HepG2 (cell line): ENCODE results near the gene SH3BGRL2. TPM values are rescaled to one million over a fixed set of nuclear protein-coding genes. Genes with fewer than 3 reads are reported as not detected.

Experiments
- ATAC-seq: fragments of 200-7000 bp; cut with Tn5 transposase; 3 replicates; pipeline ENCODE4 v1.9.1; 2020; ENCODE audit warnings: mild to moderate bottlenecking, moderate library complexity
- BruUV-seq: library from RNA; stranded (reverse); fragments of 400-500 nt; replicated peaks from 2 replicates; lab custom pipeline; 2021; lab: Mats Ljungman, UMichigan
- CTCF ChIA-PET: fragments of 300-600 bp; formaldehyde crosslinking; extraction: SDS; loops from one replicate; lab custom pipeline; 2021; ENCODE audit warnings: low total read pairs, inconsistent platforms, low intra/inter-chr PET ratio; lab: Yijun Ruan, JAX
- POLR2A ChIA-PET: fragments of 350-600 bp; sonication (Branson Sonifier 250); formaldehyde crosslinking; loops from one replicate; lab custom pipeline; 2020; ENCODE audit warnings: antibody characterized with exemption, inconsistent platforms; lab: Yijun Ruan, JAX
- DNase-seq: peaks from one replicate; pipeline ENCODE4 v3.0.0-alpha.2; 2015; ENCODE audit warnings: low spot score
- FAIRE-seq: peaks from 3 replicates; lab custom pipeline; 2011; peaks lifted over from hg19 to GRCh38; lab: Jason Lieb, UNC
- H2AFZ ChIP-seq: one replicate; pipeline ENCODE4 v1.6.1; 2011; ENCODE audit warnings: low read length, inconsistent platforms
- H3K27ac ChIP-seq: fragments of 300-600 bp; 3 replicates; pipeline ENCODE4 v1.8.0; 2011; ENCODE audit warnings: mixed run types, mild to moderate bottlenecking, mixed read lengths, low read length, inconsistent platforms; ENCODE audit not compliant: insufficient read depth; ENCODE audit errors: extremely low read length
- H3K27me3 ChIP-seq, 2 experiments: fragments of 200-600 bp in 1 of 2; 2 replicates in 1 of 2; 3 replicates in 1 of 2; pipeline versions ENCODE4 v1.6.0 to v1.8.0; 2011; ENCODE audit warnings: low read length in 2 of 2, mild to moderate bottlenecking in 2 of 2, moderate library complexity in 2 of 2, inconsistent platforms in 1 of 2; ENCODE audit not compliant: insufficient read depth in 2 of 2, control insufficient read depth in 1 of 2
- H3K36me3 ChIP-seq, 2 experiments: fragments of 200-600 bp in 1 of 2; replicated peaks in 1 of 2; 2 replicates in 1 of 2; 3 replicates in 1 of 2; pipeline versions ENCODE4 v1.5.1 to v1.8.0; 2011; ENCODE audit warnings: low read length in 2 of 2, inconsistent platforms in 1 of 2; ENCODE audit not compliant: insufficient read depth in 2 of 2, control insufficient read depth in 1 of 2
- H3K4me1 ChIP-seq: 2 replicates; pipeline ENCODE4 v1.5.1; 2012; ENCODE audit warnings: low read length, inconsistent platforms; ENCODE audit not compliant: insufficient read depth
- H3K4me2 ChIP-seq: 2 replicates; pipeline ENCODE4 v1.6.0; 2011; ENCODE audit warnings: low read depth, low read length, inconsistent platforms
- H3K4me3 ChIP-seq, 3 experiments: fragments of 200-600 bp in 1 of 3; sonication (generic), shearing (Covaris generic) in 1 of 3; replicated peaks in 1 of 3; 2 replicates each; pipeline ENCODE4 v1.5.1; 2011 to 2016; ENCODE audit warnings: low read length in 3 of 3, inconsistent platforms in 2 of 3, low read depth in 2 of 3, mild to moderate bottlenecking in 2 of 3, control low read depth in 1 of 3, mixed read lengths in 1 of 3; ENCODE audit not compliant: insufficient read depth in 1 of 3
- H3K79me2 ChIP-seq: one replicate; pipeline ENCODE4 v1.6.1; 2011; ENCODE audit warnings: low read length, inconsistent platforms; ENCODE audit not compliant: insufficient read depth
- H3K9ac ChIP-seq: 2 replicates; pipeline ENCODE4 v1.6.0; 2011; ENCODE audit warnings: mild to moderate bottlenecking, low read depth, low read length, inconsistent platforms; ENCODE audit not compliant: insufficient read depth
- H3K9me3 ChIP-seq: 2 replicates; pipeline ENCODE4 v1.5.1; 2012; ENCODE audit warnings: mild to moderate bottlenecking, low read length
- H4K20me1 ChIP-seq: 2 replicates; pipeline ENCODE4 v1.6.0; 2011; ENCODE audit warnings: inconsistent platforms, mild to moderate bottlenecking, low read length, moderate library complexity; ENCODE audit not compliant: insufficient read depth
- AGO2 ChIP-seq: fragments of 200-400 bp; formaldehyde crosslinking; optimal IDR thresholded peaks from 2 replicates; pipeline ENCODE3; 2017; ENCODE audit warnings: mild to moderate bottlenecking, low read depth, low read length, moderate library complexity
- DNMT3B ChIP-seq: conservative IDR thresholded peaks from 2 replicates; pipeline ENCODE4 v1.6.1; 2016; ENCODE audit warnings: missing biosample characterization, control low read depth
- NR2F2 ChIP-seq: IDR thresholded peaks from 2 replicates; pipeline ENCODE4 v1.6.1; 2012; ENCODE audit warnings: low read depth, inconsistent platforms, borderline replicate concordance
- SIX1 ChIP-seq: sonication (generic); formaldehyde crosslinking; IDR thresholded peaks from 2 replicates; pipeline ENCODE4 v1.4.0; 2020; ENCODE audit warnings: missing genetic modification reagents, borderline replicate concordance
- ZBTB21 ChIP-seq: sonication (generic); formaldehyde crosslinking; IDR thresholded peaks from 2 replicates; pipeline ENCODE4 v1.4.0; 2020; ENCODE audit warnings: missing genetic modification reagents
- ZNF264 ChIP-seq: sonication (generic); formaldehyde crosslinking; IDR thresholded peaks from 2 replicates; pipeline ENCODE4 v1.4.0; 2020; ENCODE audit warnings: missing genetic modification reagents
- ZNF550 ChIP-seq: sonication (generic); formaldehyde crosslinking; IDR thresholded peaks from 2 replicates; pipeline ENCODE4 v1.4.0; 2020; ENCODE audit warnings: mild to moderate bottlenecking, missing genetic modification reagents, borderline replicate concordance
- ZNF570 ChIP-seq: sonication (generic); formaldehyde crosslinking; IDR thresholded peaks from 2 replicates; pipeline ENCODE4 v1.4.0; 2020; ENCODE audit warnings: mild to moderate bottlenecking, missing genetic modification reagents, borderline replicate concordance
- ZNF883 ChIP-seq: sonication (generic); formaldehyde crosslinking; IDR thresholded peaks from 2 replicates; pipeline ENCODE4 v1.5.1; 2020; ENCODE audit warnings: mild to moderate bottlenecking, missing genetic modification reagents; ENCODE audit errors: not compliant biosample characterization
- WGBS: methylation state at CpG from one replicate; pipeline ENCODE4 v1.1.6; 2017; ENCODE audit warnings: low lambda C conversion rate; 5-methylcytosine and 5-hydroxymethylcytosine counted together
- in situ Hi-C: cut with HindIII; loops from 2 replicates; pipeline ENCODE4 v1.10.0; 2017; ENCODE audit warnings: low pct_unique_long_range_greater_than_20kb; ENCODE audit not compliant: extremely low pct_ligation_motif_present
- intact Hi-C: fragments of 100-400 bp; cut with micrococcal nuclease; formaldehyde crosslinking; loops from one replicate; pipeline ENCODE4 v1.10.0; 2022; ENCODE audit not compliant: unreplicated experiment
- polyA plus RNA-seq, 8 experiments: library from polyadenylated mRNA; depleted of rRNA in 3 of 8; stranded (reverse) in 7 of 8; unstranded in 1 of 8; fragments of >200 nt; fragmentation: Illumina TruSeq in 4 of 8; extraction: Trizol in 4 of 8; gene quantifications; 2 replicates each; pipeline versions ENCODE4 v1.2.1 to v1.2.3, GENCODE V29; 2011 to 2016; ENCODE audit warnings: low read depth in 4 of 8, missing spikeins in 1 of 8, mixed read lengths in 1 of 8; ENCODE audit not compliant: insufficient read depth in 1 of 8
- total RNA-seq, 5 experiments: library from RNA; depleted of rRNA; stranded (reverse); fragments of >200 nt; fragmentation: Illumina TruSeq; extraction: Trizol; gene quantifications; 2 replicates each; pipeline ENCODE4 v1.2.3, GENCODE V29; 2016; ENCODE audit warnings: low read depth in 1 of 5
- TF ChIP-seq, protein P1 (sequence below): sonication (generic); formaldehyde crosslinking; IDR thresholded peaks from 2 replicates; pipeline ENCODE4 v1.4.0; 2020; ENCODE audit warnings: missing genetic modification reagents
- TF ChIP-seq, protein P2 (sequence below): sonication (generic); formaldehyde crosslinking; IDR thresholded peaks from 2 replicates; pipeline ENCODE4 v1.5.0; 2020; ENCODE audit warnings: missing genetic modification reagents
- TF ChIP-seq, protein P3 (sequence below): sonication (generic); formaldehyde crosslinking; IDR thresholded peaks from 2 replicates; pipeline ENCODE4 v1.9.0; 2021; ENCODE audit warnings: missing genetic modification reagents, mild to moderate bottlenecking, borderline replicate concordance
- TF ChIP-seq, protein P4 (sequence below): sonication (generic); formaldehyde crosslinking; IDR thresholded peaks from 2 replicates; pipeline ENCODE4 v1.5.0; 2020; ENCODE audit warnings: mild to moderate bottlenecking, missing genetic modification reagents, borderline replicate concordance

SH3BGRL2 gene
- total and polyA plus RNA-seq, 2 of the 13 experiments (the other 11 are each of a cell fraction or from before 2014, with no cell fraction given): 10.9 to 28.8 TPM

DNA sequence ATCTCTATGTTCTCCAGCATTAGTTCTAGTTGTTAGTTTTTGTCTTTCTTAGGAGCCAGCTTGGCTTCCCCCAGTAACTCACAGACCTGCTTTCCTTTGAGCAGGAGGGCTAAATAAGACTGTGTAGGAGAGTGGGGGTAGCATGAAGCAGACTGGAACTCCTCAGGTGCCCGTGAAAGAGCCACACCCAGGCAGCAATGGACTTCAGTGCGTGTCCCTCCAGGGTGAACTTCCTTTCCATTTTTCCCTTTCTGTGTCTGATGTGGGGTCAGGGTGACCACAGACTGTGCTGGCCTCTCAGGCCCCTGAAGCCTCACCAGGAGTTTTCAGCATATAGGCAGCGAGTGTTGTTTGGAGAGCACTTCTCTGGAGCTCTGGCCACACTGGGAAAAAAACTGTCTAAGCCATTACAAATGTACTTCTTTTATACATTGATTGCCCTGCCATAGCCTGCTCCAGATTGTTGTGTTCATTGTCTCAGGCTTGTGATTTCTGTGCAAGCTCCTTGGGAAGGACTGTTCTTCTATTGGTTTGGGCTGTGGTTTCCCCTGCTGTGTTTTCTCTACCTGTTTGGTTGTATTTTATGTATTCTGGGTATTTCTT, 55.7 kb downstream of the SH3BGRL2 start:
- TF ChIP-seq ZNF883 (CRISPR knock-in tag) (no peak), ZBTB21 (no peak), DNMT3B (no peak), ZNF264 (no peak), NR2F2 (no peak), ZNF570 (CRISPR knock-in tag) (no peak), SIX1 (CRISPR knock-in tag) (no peak), AGO2 (no peak), ZNF550 (CRISPR knock-in tag) (no peak)
- TF ChIP-seq, protein P1, sequence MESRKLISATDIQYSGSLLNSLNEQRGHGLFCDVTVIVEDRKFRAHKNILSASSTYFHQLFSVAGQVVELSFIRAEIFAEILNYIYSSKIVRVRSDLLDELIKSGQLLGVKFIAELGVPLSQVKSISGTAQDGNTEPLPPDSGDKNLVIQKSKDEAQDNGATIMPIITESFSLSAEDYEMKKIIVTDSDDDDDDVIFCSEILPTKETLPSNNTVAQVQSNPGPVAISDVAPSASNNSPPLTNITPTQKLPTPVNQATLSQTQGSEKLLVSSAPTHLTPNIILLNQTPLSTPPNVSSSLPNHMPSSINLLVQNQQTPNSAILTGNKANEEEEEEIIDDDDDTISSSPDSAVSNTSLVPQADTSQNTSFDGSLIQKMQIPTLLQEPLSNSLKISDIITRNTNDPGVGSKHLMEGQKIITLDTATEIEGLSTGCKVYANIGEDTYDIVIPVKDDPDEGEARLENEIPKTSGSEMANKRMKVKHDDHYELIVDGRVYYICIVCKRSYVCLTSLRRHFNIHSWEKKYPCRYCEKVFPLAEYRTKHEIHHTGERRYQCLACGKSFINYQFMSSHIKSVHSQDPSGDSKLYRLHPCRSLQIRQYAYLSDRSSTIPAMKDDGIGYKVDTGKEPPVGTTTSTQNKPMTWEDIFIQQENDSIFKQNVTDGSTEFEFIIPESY (CRISPR knock-in tag): no peak
- TF ChIP-seq, protein P2, sequence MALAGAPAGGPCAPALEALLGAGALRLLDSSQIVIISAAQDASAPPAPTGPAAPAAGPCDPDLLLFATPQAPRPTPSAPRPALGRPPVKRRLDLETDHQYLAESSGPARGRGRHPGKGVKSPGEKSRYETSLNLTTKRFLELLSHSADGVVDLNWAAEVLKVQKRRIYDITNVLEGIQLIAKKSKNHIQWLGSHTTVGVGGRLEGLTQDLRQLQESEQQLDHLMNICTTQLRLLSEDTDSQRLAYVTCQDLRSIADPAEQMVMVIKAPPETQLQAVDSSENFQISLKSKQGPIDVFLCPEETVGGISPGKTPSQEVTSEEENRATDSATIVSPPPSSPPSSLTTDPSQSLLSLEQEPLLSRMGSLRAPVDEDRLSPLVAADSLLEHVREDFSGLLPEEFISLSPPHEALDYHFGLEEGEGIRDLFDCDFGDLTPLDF (CRISPR knock-in tag): no peak
- TF ChIP-seq, protein P3, sequence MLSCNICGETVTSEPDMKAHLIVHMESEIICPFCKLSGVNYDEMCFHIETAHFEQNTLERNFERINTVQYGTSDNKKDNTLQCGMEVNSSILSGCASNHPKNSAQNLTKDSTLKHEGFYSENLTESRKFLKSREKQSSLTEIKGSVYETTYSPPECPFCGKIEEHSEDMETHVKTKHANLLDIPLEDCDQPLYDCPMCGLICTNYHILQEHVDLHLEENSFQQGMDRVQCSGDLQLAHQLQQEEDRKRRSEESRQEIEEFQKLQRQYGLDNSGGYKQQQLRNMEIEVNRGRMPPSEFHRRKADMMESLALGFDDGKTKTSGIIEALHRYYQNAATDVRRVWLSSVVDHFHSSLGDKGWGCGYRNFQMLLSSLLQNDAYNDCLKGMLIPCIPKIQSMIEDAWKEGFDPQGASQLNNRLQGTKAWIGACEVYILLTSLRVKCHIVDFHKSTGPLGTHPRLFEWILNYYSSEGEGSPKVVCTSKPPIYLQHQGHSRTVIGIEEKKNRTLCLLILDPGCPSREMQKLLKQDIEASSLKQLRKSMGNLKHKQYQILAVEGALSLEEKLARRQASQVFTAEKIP (CRISPR knock-in tag): no peak
- TF ChIP-seq, protein P4, sequence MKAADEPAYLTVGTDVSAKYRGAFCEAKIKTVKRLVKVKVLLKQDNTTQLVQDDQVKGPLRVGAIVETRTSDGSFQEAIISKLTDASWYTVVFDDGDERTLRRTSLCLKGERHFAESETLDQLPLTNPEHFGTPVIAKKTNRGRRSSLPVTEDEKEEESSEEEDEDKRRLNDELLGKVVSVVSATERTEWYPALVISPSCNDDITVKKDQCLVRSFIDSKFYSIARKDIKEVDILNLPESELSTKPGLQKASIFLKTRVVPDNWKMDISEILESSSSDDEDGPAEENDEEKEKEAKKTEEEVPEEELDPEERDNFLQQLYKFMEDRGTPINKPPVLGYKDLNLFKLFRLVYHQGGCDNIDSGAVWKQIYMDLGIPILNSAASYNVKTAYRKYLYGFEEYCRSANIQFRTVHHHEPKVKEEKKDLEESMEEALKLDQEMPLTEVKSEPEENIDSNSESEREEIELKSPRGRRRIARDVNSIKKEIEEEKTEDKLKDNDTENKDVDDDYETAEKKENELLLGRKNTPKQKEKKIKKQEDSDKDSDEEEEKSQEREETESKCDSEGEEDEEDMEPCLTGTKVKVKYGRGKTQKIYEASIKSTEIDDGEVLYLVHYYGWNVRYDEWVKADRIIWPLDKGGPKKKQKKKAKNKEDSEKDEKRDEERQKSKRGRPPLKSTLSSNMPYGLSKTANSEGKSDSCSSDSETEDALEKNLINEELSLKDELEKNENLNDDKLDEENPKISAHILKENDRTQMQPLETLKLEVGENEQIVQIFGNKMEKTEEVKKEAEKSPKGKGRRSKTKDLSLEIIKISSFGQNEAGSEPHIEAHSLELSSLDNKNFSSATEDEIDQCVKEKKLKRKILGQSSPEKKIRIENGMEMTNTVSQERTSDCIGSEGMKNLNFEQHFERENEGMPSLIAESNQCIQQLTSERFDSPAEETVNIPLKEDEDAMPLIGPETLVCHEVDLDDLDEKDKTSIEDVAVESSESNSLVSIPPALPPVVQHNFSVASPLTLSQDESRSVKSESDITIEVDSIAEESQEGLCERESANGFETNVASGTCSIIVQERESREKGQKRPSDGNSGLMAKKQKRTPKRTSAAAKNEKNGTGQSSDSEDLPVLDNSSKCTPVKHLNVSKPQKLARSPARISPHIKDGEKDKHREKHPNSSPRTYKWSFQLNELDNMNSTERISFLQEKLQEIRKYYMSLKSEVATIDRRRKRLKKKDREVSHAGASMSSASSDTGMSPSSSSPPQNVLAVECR: no peak
- no peaks in the 10 kb centered on the region for H4K20me1 ChIP-seq
- BruUV-seq: no TSS peak
- ATAC-seq: no peak
- no peak overlapping the region for H3K27ac ChIP-seq
- no peak overlapping the region for H2AFZ ChIP-seq
- CTCF ChIA-PET: no interaction called here
- intact Hi-C loops: no loop called here
- H3K79me2 ChIP-seq: peaks cover 11% of the 10 kb centered on the region
- in situ Hi-C loops: no loop called here
- FAIRE-seq: no peak
- H3K4me2 ChIP-seq: no peak overlapping the region
- no peak for DNase-seq
- POLR2A ChIA-PET: no interaction called here
- H3K27me3 ChIP-seq: no peaks in the 10 kb centered on the region
- H3K9ac ChIP-seq: no peak overlapping the region
- H3K36me3 ChIP-seq: 0 out of 5 replicates have a peak, but pooled peaks cover 0 to 8% of the 10 kb centered on the region in 2 experiments
- 82% methylated on average over 3 of the region's 3 CpGs for WGBS
- H3K4me1 ChIP-seq: peaks cover 18% of the 10 kb centered on the region
- no peak overlapping the region for H3K4me3 ChIP-seq
- no peaks in the 10 kb centered on the region for H3K9me3 ChIP-seq
